WTC11 (cell line): ENCODE measurements around the gene FGFR3.

Experiments used
- NFYB ChIP-seq: sonication (generic); formaldehyde crosslinking; conservative IDR thresholded peaks from 2 replicates; pipeline ENCODE4 v1.8.0; 2022; ENCODE audit warnings: low read depth, missing genetic modification reagents
- RELA ChIP-seq: sonication (generic); formaldehyde crosslinking; IDR thresholded peaks from 2 replicates; pipeline ENCODE4 v1.8.1; 2022; ENCODE audit warnings: missing genetic modification reagents, mild to moderate bottlenecking, borderline replicate concordance
- TCF7 ChIP-seq: sonication (generic); formaldehyde crosslinking; IDR thresholded peaks from 2 replicates; pipeline ENCODE4 v1.8.0; 2022; ENCODE audit warnings: mild to moderate bottlenecking, low read depth, missing genetic modification reagents, moderate library complexity
- ZNF232 ChIP-seq: sonication (generic); formaldehyde crosslinking; IDR thresholded peaks from 2 replicates; pipeline ENCODE4 v1.8.0; 2022; ENCODE audit warnings: mild to moderate bottlenecking, missing genetic modification reagents
- TF ChIP-seq, protein P1 (sequence below): fragments of 200-600 bp; IDR thresholded peaks from 2 replicates; pipeline ENCODE4 v1.8.0; 2022; ENCODE audit warnings: antibody characterized with exemption

DNA sequence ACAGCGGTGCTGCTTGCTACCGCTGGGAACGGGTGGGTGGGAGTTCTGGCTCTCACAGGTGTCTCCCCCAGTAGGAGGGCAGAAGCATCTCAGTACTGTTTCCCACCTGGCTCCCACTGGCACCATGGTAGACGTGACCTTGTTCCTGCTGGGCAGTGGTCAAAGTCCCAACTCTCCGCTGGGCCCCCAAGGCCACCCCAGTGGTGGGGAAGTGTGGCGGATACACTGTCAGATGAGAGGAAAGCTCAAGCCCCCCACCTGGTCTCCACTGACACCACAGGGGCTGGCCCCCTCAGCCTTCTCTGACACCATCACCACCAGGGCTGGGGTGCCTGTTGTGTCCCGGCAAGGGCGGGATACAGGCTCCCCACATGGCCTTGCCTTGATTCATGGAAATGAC, 38.2 kb downstream of the FGFR3 start:
- TF ChIP-seq TCF7 (CRISPR knock-in tag), result no peak
- no peak for TF ChIP-seq ZNF232 (CRISPR knock-in tag)
- no peak for TF ChIP-seq NFYB (CRISPR knock-in tag)
- TF ChIP-seq, protein P1, sequence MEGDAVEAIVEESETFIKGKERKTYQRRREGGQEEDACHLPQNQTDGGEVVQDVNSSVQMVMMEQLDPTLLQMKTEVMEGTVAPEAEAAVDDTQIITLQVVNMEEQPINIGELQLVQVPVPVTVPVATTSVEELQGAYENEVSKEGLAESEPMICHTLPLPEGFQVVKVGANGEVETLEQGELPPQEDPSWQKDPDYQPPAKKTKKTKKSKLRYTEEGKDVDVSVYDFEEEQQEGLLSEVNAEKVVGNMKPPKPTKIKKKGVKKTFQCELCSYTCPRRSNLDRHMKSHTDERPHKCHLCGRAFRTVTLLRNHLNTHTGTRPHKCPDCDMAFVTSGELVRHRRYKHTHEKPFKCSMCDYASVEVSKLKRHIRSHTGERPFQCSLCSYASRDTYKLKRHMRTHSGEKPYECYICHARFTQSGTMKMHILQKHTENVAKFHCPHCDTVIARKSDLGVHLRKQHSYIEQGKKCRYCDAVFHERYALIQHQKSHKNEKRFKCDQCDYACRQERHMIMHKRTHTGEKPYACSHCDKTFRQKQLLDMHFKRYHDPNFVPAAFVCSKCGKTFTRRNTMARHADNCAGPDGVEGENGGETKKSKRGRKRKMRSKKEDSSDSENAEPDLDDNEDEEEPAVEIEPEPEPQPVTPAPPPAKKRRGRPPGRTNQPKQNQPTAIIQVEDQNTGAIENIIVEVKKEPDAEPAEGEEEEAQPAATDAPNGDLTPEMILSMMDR, result no peak
- TF ChIP-seq RELA, result no peak
